HepG2 (cell line): ENCODE measurements around the gene KLHL12. TPM values are rescaled to one million over a fixed set of nuclear protein-coding genes. Genes with fewer than 3 reads are reported as not detected.

Experiments
- CCAR2 ChIP-seq: fragments of 200-400 bp; formaldehyde crosslinking; optimal IDR thresholded peaks from 2 replicates; pipeline ENCODE3; 2018; ENCODE audit warnings: low read depth, mild to moderate bottlenecking, low read length, moderate library complexity
- SOX13 ChIP-seq, 3 experiments: fragments of 450-650 bp in 1 of 3; sonication (generic) in 1 of 3; formaldehyde crosslinking in 1 of 3; IDR thresholded peaks in 2 of 3; conservative IDR thresholded peaks in 1 of 3; 2 replicates each; pipeline versions ENCODE4 v1.5.0 to v1.6.1; 2016 to 2020; ENCODE audit warnings: antibody characterized with exemption in 1 of 3, mild to moderate bottlenecking in 1 of 3, missing compliant biosample characterization in 1 of 3, missing genetic modification reagents in 1 of 3, moderate library complexity in 1 of 3
- TBX2 ChIP-seq: sonication (generic); formaldehyde crosslinking; IDR thresholded peaks from 2 replicates; pipeline ENCODE4 v1.5.0; 2020; ENCODE audit warnings: missing genetic modification reagents, mild to moderate bottlenecking, borderline replicate concordance
- THAP11 ChIP-seq: IDR thresholded peaks from 2 replicates; pipeline ENCODE4 v1.6.1; 2016; ENCODE audit warnings: missing biosample characterization, missing genetic modification reagents
- TRIM22 ChIP-seq: fragments of 450-650 bp; IDR thresholded peaks from 2 replicates; pipeline ENCODE4 v1.6.1; 2017
- ZBTB14 ChIP-seq: sonication (generic); formaldehyde crosslinking; IDR thresholded peaks from 2 replicates; pipeline ENCODE4 v1.4.0; 2020; ENCODE audit warnings: missing genetic modification reagents
- ZNF24 ChIP-seq: fragments of 450-650 bp; IDR thresholded peaks from 2 replicates; pipeline ENCODE4 v1.6.1; 2017; ENCODE audit warnings: antibody characterized with exemption, mild to moderate bottlenecking
- ZNF407 ChIP-seq: sonication (generic); formaldehyde crosslinking; IDR thresholded peaks from one replicate; pipeline ENCODE4 v1.5.1; 2020; ENCODE audit warnings: mild to moderate bottlenecking, missing genetic modification reagents; ENCODE audit errors: not compliant biosample characterization
- ZNF609 ChIP-seq: sonication (generic); formaldehyde crosslinking; IDR thresholded peaks from 2 replicates; pipeline ENCODE4 v1.4.0; 2020; ENCODE audit warnings: mild to moderate bottlenecking, missing genetic modification reagents, borderline replicate concordance
- polyA plus RNA-seq, 8 experiments: library from polyadenylated mRNA; depleted of rRNA in 3 of 8; stranded (reverse) in 7 of 8; unstranded in 1 of 8; fragments of >200 nt; fragmentation: Illumina TruSeq in 4 of 8; extraction: Trizol in 4 of 8; gene quantifications; 2 replicates each; pipeline versions ENCODE4 v1.2.1 to v1.2.3, GENCODE V29; 2011 to 2016; ENCODE audit warnings: low read depth in 4 of 8, missing spikeins in 1 of 8, mixed read lengths in 1 of 8; ENCODE audit not compliant: insufficient read depth in 1 of 8
- total RNA-seq, 5 experiments: library from RNA; depleted of rRNA; stranded (reverse); fragments of >200 nt; fragmentation: Illumina TruSeq; extraction: Trizol; gene quantifications; 2 replicates each; pipeline ENCODE4 v1.2.3, GENCODE V29; 2016; ENCODE audit warnings: low read depth in 1 of 5

The KLHL12 gene
- total and polyA plus RNA-seq, 2 of the 13 experiments (the other 11 are each of a cell fraction or from before 2014, with no cell fraction given) = 19.2 to 25.2 TPM

- TF ChIP-seq ZBTB14 (CRISPR knock-in tag) = 0 out of 2 replicates have a peak, but pooled peaks have one; percentile 34
- no peak for TF ChIP-seq SOX13 (IDR thresholded peaks at IDR 0.05)
- 0 out of 4 replicates have a peak, but pooled peaks of 1 of the 2 experiments have one; percentile 8 for TF ChIP-seq SOX13 (CRISPR knock-in tag; conservative IDR thresholded peaks at IDR 0.05 in 1 of 2, IDR thresholded peaks at IDR 0.05 in 1 of 2)
- no peak for TF ChIP-seq TRIM22
- TF ChIP-seq THAP11 (CRISPR knock-in tag) = peak; percentile 59; the same call in 1 of the 2 replicates
- TF ChIP-seq ZNF609 = peak; percentile 49; the same call in 1 of the 2 replicates
- no peak for TF ChIP-seq CCAR2
- TF ChIP-seq ZNF24 = no peak
- peak; percentile 68 for TF ChIP-seq ZNF407 (CRISPR knock-in tag)
- TF ChIP-seq TBX2 (CRISPR knock-in tag) = peak; percentile 78
Observed at GRCh38 chr1:202888531-202889360, 38.3 kb downstream of the KLHL12 start, which contains the start of gene RABIF (continued).
